Renal cortex interstitium (tissue), 11 donors: ENCODE data around the gene CFAP161. TPM values are rescaled to one million over a fixed set of nuclear protein-coding genes. Genes with fewer than 3 reads are reported as not detected.
"Not testable (repeated sequence)": the region's sequence is repeated elsewhere in the genome, so short reads cannot be mapped to it uniquely, and the experiment has no call there.

Experiments
- DNase-seq, 11 donors: peaks; one replicate each; pipeline ENCODE4 v3.0.0-alpha.2; 2013; ENCODE audit warnings: low read depth in 9 of 11, low spot score in 4 of 11; ENCODE audit errors: extremely low read depth in 1 of 11
- polyA plus RNA-seq, 3 donors: library from polyadenylated mRNA; unstranded; fragments of 120-200 nt; gene quantifications; one replicate each; pipeline ENCODE4 v1.2.1, GENCODE V29; 2013; ENCODE audit not compliant: insufficient read length in 3 of 3

Gene CFAP161
- polyA plus RNA-seq, 3 donors: 0.30 to 0.59 (median 0.32) TPM

DNA sequence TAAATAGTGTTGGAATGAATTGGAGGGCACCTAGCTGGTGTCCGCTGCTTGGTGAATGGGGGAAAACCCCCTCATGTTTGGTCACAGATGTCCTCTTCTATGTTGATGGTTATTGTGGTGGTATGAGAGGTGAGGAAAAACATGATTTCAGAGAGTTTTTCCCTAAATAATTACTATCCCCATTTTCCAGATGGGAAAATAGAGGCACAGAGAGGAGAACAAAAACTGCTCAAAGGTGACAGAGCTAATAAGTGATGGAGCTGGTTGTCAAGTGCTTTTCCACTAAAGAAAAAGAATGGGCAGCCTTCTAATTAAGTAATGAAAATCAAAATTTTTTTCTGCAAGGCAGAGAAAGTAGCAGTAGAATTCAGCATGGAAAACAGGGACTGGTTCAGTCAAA lies 30.2 kb upstream of the CFAP161 start:
- no peak for DNase-seq

DNA sequence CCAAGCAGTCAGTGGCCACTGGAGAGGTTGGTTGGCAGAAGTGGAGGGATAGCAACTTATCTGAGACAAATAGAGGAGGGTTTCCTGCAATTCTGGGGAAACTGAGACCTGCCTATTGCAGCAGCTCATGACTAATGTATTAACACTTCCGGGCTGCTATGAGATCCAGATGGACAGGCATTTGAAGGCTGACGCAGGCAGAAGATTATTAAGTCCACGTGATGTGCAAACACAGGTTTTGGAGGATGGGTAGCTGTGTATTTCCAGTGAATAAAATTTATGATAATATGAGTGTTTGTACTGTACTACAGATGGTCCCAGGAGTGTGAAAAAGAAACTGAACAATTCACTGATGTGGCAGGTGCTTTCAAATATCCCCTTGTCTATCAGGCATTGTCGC lies 28.5 kb upstream of the CFAP161 start:
- DNase-seq: no peak

DNA sequence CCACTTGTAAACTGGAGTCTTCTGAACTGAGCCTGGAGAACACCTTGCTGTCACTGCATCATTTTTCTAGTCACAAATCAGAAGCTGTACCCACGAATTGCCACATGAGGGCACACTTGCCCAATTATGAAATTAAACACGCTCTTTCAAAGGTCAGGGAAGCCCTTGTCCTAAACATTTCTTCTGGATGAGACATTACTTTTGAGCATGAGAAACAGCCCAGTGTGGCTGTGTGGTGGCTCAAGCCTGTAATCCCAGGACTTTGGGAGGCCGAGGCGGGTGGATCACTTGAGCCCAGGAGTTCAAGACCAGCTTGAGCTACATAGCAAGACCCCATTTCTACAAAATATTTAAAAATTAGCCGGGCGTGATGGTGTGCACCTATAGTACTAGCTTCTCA lies 27.5 kb upstream of the CFAP161 start:
- DNase-seq: peak in 4 of 11 donors; percentile 42 to 62 (median 52)

DNA sequence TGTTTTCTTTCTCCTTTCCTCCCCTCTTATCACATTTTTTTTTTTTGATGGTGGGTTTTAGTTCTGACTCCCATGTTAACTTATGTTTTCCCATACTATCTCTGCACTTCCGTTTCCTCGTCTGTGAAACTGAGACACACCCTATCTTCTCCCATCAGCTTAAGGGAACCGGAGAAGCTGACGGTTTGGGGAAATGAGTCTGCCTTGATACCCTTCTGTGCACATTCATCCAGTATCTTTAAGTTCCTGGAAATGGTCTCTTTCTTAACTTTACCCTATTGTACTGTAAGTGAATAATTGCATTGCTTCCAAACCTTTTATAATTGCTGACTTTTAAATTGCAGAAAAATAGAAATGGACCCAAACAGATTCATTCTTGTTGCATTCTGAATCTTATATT lies 26.2 kb upstream of the CFAP161 start:
- DNase-seq: no peak

DNA sequence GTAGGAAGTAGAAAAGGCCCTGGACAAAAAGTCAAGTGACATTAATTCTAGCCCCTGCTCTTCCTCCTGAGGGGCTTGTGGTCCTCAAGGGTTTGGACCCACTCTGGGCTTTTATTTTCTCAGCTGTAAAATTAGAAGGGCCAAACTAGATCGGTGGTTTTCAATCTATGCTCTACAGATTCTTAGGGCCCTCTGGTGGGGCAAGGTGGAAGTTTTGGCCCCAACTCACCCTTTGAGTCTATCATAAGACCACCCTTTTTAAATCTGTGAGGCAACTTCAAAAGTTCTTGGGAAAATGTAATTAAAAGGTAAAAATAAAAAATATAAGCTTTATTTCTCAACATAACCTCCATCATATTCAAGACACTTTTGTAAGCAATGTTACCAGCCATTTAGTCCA lies 25.6 kb upstream of the CFAP161 start:
- DNase-seq: no peak

DNA sequence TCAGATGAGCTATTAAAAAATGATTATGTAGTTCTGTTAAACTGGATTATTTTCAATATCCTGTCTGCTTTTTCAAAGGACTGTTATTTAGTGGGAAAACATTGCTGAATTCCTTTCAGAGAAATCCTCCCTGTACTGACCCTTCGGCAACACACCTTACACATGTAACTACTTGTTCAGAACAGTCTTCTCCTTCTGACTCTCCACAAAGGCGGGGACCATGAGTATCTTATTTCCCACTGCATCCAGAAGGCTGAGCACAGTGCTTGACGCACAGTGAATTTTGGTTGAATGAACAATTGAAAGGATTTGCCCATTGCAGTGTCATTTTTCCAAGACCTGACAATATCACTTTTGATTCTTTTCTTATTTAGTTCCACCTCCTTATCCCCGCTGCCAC lies 23.1 kb upstream of the CFAP161 start:
- DNase-seq: no peak

DNA sequence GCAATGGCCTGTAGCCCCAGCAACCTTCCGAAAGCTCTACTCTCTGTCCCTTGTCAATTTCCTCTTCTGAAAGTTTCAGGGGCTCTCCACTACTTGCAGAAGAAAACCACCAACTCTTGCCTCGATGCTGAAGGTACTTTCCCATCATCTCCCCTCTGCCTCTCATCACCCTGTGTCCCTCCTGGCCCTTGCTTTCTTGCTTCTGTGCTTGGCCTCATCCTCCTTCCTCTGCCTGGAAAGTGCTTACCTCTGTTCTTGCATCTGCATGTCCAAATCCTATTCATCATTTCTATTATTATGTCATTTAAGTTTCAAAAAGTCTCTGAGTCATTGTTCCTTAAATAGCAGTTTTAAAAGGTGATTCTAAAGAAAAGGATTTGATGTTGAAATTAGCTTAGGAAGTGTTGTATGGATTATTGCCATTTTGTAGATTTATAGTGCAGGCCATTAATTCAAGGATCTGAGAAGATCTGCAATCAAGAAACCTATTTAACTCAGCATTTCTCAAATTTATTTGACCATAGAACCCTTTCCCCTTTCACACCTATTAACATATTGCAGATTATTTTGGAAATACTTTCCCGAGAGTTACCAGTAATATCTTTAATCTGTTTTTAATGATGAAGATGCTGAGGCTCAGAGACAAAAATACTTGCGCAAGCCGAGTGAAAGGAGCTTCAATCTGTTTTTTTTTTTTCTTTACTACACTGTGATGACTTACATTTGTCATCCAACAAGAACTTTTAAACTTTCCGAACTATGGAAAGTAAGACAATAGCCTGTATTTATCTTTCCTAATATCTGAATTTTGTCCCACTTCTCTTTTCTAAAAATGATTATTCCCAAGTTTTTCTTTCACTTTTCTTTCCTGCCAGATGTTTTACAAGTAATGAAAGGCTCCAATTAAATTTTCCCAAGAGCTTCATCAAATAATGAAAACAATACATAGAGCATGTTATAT lies 22.3 kb upstream of the CFAP161 start:
- no peak for DNase-seq

DNA sequence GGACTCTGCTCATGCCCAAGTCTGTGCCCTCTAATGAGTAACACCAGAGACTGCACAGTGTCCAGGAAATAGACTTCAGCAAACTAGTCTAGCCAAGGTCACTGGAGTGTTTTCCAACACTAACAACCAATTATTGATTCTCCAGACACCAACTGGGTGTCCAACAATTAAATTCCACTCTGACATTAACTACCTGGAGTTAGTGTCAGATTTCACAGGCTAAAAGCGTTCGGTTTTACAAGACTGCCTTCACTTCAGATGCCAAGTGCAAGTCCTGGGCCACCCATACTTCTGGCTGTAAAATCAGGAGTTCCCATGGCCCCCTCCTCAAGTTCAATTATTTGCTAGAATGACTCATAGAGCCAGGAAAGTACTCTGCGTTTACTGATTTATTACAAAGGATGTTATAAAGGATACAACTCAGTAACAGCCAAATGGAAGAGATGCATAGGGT lies 20.8 kb upstream of the CFAP161 start:
- DNase-seq: no peak

DNA sequence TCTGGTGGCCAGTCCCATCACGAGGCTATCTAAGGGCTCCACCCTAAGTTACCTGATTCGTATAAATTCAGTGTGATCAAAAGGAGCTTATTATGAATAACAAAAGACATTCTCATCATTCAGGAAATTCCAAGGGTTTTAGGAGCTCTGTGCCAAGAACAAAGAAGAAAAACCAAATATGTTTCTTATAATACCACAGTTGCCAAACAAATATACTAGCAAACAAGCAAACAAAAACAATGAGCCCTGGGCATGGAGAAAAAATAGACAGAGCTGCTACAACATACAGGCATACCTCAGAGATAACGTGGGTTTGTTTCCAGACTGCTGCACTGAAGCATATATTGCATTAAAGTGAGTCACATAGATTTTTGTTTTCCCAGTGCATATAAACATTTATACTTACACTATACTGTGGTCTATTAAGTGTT lies 20.2 kb upstream of the CFAP161 start:
- DNase-seq: no peak

DNA sequence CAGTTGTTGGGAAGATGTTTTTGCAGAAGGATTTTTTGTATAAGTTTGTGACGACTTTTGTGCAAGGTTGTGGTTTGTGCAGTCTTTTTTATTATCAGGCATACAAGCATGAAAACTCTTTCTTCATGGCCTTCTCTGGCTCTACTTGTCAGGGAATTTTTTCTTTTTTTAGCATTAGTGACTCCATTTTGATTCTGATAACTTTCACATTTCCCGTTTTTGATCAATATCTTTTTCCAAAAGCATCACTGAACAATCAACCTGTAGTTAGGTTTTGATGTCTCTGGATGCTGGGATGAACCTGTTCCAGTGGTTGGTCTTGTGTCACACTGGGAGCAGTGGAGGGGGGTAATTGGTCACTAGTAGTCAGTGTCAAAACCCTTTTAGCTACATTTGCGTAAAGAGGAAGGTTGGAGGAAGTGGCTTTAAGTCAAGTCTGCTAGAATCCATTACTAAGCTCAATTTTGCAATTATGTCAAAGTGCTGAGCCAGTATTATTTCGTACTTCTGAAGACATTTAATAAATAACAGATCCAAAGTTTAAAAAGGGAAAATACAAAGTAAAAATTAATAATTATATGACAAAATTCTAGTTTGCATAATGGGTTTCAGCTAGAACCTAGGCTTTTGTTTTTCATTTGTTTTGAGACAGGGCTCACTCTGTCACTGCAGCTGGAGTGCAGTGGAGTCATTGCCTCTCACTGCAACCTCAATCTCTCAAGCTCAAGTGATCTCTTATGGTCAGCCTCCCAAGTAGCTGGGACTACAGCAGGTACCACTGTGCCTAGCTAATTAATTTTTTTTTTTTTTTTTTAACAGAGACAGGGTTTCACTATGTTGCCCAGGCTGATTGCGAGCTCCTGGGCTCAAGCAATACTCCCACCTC lies 18.8 kb upstream of the CFAP161 start:
- DNase-seq: no peak

DNA sequence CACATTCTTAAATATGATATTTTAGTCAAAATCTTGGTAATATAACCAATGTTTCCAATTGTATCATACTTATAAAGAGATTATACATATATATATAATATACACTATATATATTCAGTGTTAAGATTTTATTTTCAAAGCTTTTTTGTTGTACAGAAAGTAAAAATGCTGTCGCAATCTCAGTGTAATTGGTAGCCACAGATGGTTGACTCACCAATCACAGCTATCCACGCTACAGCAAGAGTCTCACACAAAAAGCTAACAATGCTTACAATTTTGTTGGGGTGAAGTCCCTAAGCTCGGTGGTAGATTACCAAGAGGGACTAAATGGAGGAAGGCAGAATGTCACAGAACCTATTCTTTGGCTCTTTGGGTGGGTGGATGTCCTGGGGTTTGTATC lies 16.9 kb upstream of the CFAP161 start:
- DNase-seq: no peak

DNA sequence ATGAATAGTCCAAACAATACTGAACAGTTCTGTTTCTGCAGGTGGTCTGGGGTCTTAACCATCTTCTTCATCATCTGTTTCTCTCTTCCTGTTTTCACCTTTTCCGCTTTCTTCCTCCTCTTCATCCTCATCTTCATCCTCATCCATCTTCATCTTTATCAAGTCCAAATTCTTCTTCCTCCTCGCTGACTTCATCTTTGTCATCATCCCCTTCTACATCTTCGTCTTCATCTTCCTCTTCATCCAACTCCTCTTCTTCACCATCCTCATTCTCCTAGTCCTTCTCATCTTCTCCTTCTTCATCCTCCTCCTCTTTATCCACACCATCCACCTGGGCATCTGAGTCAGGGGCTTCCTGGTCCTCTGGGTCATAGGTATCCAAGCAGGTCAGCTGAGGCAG lies 16.5 kb upstream of the CFAP161 start:
- DNase-seq: no peak

DNA sequence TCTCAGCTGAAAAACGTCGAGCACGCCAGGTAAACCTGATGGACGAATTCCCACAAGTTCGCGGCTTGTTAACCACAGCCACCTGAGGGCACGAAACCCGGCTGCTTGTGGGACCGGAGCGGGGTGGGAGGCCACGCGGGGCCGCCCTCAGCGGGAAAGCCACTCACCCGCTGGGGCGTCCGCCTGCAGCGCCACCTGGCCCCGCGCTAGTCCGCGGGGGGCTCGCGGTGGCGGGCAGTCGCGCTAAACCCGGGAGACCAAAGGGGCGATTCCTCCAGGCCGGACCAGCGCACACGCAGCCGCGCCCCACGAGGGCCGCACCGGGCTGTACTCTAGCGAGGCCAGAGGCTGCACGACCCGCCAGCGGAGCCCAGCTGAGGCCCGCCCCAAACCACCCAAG lies 15.7 kb upstream of the CFAP161 start:
- no peak for DNase-seq

DNA sequence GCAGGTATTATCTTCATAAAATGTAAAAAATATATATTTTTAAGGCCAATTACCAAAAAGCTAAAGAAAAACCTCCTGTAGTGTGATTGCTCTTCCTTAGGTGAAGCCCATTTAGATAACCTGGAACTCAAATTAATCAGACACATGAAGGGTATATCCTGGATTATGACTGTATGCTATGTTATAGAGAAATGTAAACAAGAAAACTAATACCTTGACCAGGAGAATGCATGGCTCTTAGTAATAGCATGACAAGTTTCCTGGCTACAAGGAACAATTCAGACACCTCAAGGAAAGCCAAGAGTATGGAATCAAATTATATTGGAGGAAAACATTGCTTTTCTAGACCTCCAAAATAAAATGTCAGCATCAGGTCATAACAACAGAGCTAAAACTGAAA lies 14.0 kb upstream of the CFAP161 start:
- no peak for DNase-seq

DNA sequence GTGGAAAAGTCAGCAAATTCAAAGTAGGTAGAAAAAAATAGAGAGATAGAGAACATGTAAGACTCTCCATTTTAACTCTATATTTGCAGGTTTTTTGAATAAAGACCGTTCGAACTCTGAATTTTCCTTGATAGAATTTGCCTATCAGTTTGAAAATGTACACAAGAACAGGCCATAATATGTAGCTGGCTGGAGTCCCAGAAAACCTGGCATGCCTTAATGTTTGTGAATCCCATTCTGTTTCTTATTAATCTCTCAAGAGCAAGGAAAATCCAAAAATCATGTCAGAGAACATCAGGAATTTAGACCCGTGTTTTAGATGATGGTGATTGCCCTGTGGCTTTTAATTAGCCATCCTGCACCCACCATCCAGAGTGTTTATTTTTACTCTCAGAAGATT lies 7.2 kb upstream of the CFAP161 start:
- no peak for DNase-seq

DNA sequence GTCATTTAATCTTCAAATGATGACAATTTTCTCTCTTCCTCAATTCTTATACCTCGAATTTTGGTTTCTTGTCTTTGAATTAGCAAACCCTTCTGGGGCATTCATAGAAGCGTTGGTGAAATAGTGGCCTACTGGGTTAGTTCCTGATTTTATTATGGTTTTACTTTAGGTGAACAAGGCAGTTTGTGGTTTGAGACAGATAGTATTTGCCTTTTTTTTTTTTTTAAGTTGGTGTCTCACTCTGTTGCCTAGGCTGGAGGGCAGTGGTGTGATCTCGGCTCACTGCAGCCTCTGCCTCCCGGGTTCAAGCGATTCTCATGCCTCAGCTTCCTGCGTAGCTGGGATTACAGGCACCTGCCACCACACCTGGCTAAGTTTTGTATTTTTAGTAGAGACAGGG lies 7.4 kb downstream of the CFAP161 start:
- DNase-seq: not testable (repeated sequence)

DNA sequence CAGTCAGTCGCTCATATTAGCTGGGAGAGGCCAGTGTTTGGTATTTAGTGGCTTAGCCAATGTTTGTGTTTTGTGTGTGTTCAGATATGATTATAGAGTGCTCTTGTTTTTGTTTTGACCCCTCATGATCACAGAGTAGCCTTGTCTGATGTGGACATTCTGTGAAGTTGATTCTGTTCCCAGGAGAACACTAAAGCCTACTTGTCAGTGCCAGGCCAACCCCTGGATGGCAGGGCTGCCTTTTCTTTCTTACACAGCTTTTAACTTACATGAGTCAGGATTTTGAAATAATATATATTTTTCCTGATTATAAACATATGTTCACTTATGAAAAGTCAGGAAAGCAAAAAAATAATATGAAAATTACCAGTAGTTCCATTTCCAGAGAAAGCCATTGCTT lies 11.9 kb downstream of the CFAP161 start:
- DNase-seq: no peak

DNA sequence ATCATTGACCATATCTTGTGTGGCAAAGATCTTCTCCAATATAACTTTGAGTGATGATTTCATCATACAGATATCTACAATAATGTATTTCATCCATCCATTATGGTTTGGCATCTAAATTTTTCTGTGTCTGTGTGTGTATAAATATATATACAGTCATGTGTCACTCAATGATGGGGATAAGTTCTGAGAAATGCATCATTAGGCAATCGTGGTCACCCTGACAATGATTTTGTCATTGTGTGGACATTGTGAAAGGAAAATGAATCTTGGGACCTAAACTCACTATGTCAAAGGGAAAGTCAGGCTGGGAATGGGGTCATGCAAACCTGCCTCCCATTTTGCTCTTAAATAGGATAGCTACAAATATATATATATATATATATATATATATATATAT lies 12.4 kb downstream of the CFAP161 start:
- no peak for DNase-seq

DNA sequence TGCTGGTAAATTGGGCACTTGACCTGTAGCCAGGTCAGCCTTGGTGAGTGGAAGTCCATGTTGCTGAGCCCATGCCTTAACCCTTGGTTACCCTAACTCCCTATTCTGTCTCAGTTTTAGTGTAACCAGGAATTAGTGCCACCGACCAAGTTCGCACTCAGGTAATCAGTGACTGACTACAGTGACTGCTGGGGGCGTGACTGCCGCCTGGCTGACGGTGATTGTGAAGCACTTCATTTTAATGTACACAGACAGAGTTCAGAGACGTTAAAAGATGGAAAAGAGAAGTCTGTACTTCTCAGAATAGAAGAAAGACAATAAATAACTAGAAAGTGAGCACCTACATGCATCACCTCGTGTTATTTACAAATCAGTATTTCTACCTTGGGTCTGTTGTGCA lies 17.3 kb downstream of the CFAP161 start:
- no peak for DNase-seq

DNA sequence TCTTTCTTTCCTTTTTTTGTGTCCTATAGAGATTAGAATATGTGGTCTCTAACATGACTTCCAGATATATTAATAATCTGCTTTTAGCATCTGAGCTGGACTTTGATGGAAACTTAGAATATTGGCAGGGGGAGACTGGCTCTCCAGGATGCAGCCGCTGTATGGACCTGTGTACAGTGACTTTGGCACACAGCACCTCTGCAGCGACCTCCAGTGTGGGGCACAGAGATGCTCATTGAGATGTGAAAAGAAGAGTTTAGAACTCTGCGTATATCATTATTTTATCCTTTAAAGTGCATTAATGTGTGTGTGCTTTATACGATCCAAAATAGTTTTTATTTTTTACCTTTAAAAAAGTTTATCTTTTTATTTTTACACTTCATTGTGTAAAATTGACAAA lies 18.3 kb downstream of the CFAP161 start:
- DNase-seq: no peak
